ENCODE results near the gene NPEPL1. TPM values are rescaled to one million over a fixed set of nuclear protein-coding genes. Genes with fewer than 3 reads are reported as not detected.
"Not testable (repeated sequence)": the region's sequence is repeated elsewhere in the genome, so short reads cannot be mapped to it uniquely, and the experiment has no call there.

Gene NPEPL1, protein sequence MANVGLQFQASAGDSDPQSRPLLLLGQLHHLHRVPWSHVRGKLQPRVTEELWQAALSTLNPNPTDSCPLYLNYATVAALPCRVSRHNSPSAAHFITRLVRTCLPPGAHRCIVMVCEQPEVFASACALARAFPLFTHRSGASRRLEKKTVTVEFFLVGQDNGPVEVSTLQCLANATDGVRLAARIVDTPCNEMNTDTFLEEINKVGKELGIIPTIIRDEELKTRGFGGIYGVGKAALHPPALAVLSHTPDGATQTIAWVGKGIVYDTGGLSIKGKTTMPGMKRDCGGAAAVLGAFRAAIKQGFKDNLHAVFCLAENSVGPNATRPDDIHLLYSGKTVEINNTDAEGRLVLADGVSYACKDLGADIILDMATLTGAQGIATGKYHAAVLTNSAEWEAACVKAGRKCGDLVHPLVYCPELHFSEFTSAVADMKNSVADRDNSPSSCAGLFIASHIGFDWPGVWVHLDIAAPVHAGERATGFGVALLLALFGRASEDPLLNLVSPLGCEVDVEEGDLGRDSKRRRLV
- 10 to 100 TPM; 14.7 to 20.6 TPM for total RNA-seq

DNA sequence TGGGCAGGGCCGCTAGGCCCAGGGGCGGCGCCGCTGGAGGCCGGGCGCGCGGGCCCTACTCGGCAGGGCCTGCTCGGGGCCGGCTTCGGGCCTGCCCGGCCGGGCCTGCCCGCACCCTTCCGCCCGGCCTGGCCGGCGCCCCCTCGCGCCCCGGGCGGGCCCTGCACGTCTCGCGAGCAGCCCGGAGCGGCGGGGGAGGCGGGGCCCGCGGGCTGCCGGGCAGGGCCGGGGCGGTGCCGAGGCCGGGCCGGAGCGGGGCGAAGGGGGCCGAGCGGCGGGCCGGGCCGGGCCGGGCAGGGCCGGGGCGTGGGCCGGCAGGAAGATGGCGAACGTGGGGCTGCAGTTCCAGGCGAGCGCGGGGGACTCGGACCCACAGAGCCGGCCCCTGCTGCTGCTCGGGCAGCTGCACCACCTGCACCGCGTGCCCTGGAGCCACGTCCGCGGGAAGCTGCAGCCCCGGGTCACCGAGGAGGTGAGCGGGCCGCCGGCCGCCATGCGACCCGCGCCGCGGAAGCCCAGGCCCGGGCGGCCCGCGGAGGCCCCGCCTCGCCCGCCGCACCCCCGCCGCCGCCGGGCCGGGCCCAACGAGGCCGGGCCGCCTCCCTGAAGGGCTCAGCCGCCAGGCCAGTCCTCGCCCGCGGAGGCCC lies at the start of gene NPEPL1:
TSS of gene NPEPL1 (plus strand) at position 222 of the 647 bp plus-strand sequence. CDS start at position 323, 101 bp downstream.
- Histone ChIP-seq H3K9ac (ENCODE audit: low read depth in 2 of 2, low read length in 2 of 2) (peak within 1 kb of the TSS; percentile 63 to 89), H3K36me3 (no peaks in the 10 kb centered on the region), H3K9me3 (no peaks in the 10 kb centered on the region), H3K27me3 (no peaks in the 10 kb centered on the region), H3K4me1 (peaks cover 8% of the 10 kb centered on the region), H3K27ac (peak within 1 kb of the TSS; percentile 67), H3K4me3 (peak within 1 kb of the TSS; percentile 44)
- TF ChIP-seq, protein P1, sequence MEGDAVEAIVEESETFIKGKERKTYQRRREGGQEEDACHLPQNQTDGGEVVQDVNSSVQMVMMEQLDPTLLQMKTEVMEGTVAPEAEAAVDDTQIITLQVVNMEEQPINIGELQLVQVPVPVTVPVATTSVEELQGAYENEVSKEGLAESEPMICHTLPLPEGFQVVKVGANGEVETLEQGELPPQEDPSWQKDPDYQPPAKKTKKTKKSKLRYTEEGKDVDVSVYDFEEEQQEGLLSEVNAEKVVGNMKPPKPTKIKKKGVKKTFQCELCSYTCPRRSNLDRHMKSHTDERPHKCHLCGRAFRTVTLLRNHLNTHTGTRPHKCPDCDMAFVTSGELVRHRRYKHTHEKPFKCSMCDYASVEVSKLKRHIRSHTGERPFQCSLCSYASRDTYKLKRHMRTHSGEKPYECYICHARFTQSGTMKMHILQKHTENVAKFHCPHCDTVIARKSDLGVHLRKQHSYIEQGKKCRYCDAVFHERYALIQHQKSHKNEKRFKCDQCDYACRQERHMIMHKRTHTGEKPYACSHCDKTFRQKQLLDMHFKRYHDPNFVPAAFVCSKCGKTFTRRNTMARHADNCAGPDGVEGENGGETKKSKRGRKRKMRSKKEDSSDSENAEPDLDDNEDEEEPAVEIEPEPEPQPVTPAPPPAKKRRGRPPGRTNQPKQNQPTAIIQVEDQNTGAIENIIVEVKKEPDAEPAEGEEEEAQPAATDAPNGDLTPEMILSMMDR (IDR thresholded peaks at IDR 0.05) = no peak
- intact Hi-C loops (cut with DNase I) = loop anchor here (10.0 kb wide), 1 partner anchor 208 kb away; no protein-coding TSS in a partner anchor
- DNase-seq = peak; percentile 65

DNA sequence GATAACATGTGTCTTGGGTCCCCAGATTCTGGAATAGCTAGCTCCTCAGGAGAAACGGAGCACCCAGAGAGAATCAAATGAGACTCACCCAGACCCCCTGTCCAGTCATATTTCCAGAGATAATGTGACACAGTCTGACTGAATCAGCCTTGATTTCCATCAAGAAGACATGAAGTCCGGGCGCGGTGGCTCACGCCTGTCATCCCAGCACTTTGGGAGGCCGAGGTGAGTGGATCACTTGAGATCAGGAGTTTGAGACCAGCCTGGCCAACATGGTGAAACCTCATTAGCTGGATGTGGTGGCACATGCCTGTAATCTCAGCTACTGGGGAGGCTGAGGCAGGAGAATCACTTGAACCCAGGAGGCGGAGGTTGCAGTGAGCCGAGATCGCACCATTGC lies 49.7 kb upstream of the NPEPL1 start:
- H3K9ac ChIP-seq (ENCODE audit: low read depth in 2 of 2, low read length in 2 of 2); H3K27me3 ChIP-seq; DNase-seq; H3K4me1 ChIP-seq; H3K27ac ChIP-seq; intact Hi-C loops (cut with DNase I); H3K36me3 ChIP-seq; H3K9me3 ChIP-seq; H3K4me3 ChIP-seq: not testable (repeated sequence)

DNA sequence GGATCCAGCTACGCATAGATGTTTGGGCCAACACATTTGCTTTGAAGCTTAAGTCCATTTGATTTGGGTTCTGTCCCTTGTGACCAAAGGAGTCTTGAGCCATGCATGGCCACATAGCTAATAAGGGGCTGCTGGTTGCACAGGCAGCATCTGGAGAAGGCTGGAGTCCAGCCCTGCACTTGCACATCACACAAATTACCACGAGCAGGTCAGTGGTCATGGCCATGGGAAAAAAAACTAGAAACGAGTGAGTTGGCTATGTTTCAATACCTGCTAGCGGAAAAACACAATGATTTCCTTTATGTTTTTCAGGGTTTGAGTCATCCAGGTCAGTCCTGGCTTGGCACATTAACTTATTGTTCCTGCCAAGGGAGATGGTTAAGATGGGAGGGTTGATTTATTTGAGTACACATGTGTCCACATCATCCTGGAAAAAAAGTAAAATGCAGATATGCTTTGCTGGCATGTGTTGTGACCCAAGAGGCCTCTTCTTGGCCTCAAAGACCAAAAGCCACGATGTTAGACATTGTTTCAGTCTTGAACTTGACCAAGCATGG lies 47.1 kb upstream of the NPEPL1 start:
- Histone ChIP-seq H3K9ac (ENCODE audit: low read depth in 2 of 2, low read length in 2 of 2) (no peak overlapping the region), H3K27ac (no peak overlapping the region), H3K9me3 (no peaks in the 10 kb centered on the region), H3K4me3 (no peak overlapping the region), H3K36me3 (no peaks in the 10 kb centered on the region), H3K27me3 (no peaks in the 10 kb centered on the region), H3K4me1 (no peaks in the 10 kb centered on the region)
- intact Hi-C loops (cut with DNase I) = no loop called here
- TF ChIP-seq, protein P1 (IDR thresholded peaks at IDR 0.05) = no peak
- DNase-seq = no peak

DNA sequence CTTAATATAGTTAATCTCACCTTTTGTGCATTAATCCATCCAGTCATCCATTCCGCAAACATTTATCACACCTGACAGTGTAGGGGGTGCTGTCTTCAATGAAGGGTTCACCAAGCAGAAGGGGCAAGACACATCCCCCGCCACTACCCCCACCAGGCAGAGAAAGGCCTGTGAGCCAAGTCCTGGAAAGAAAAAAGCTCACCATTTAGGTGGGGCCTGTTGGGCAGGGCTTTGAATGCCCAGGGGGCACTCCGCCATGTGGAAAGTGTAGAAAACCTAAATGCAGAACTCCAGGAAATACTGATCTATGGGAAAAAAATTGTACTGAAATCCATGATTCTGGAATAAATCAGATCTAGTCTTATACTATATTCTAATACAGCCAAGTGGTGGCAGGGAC lies 46.3 kb upstream of the NPEPL1 start:
- no peak for DNase-seq
- Histone ChIP-seq H3K4me3 (no peak overlapping the region), H3K27me3 (no peaks in the 10 kb centered on the region), H3K9ac (ENCODE audit: low read depth in 2 of 2, low read length in 2 of 2) (no peak overlapping the region), H3K27ac (no peak overlapping the region), H3K9me3 (no peaks in the 10 kb centered on the region), H3K4me1 (no peaks in the 10 kb centered on the region), H3K36me3 (no peaks in the 10 kb centered on the region)
- TF ChIP-seq, protein P1 (IDR thresholded peaks at IDR 0.05) = no peak
- intact Hi-C loops (cut with DNase I) = no loop called here

DNA sequence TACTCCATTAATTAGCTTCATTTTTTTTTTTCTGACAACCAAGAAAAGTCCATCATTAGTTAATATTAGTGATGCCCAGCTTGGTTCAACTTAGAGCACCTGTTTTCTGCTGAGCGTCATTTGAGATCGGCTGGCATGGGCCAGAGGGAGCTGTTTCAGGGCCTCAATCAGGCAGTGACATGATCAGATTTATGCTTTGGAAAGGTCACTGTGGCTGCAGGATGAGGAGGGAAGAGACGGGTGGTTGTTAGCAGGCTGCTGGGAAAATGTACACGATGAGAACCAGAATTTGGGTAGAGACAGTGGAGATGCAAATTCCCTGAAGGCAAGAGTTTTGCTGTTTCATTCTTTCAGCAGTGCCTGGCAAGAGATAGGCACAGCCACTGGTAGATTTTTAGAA lies 45.9 kb upstream of the NPEPL1 start:
- Histone ChIP-seq H3K4me1 (no peaks in the 10 kb centered on the region), H3K27ac (no peak overlapping the region), H3K4me3 (no peak overlapping the region), H3K27me3 (no peaks in the 10 kb centered on the region), H3K36me3 (no peaks in the 10 kb centered on the region), H3K9ac (ENCODE audit: low read depth in 2 of 2, low read length in 2 of 2) (no peak overlapping the region), H3K9me3 (no peaks in the 10 kb centered on the region)
- intact Hi-C loops (cut with DNase I) = no loop called here
- DNase-seq = no peak
- TF ChIP-seq, protein P1 (IDR thresholded peaks at IDR 0.05) = no peak
